Psoas muscle (tissue), 8 donors: ENCODE results near the gene DHRS13. TPM values are rescaled to one million over a fixed set of nuclear protein-coding genes. Genes with fewer than 3 reads are reported as not detected.

Experiments used
- ATAC-seq, 4 donors: fragments of 200-7000 bp; cut with Tn5 transposase; one replicate each; pipeline ENCODE4 v1.9.1; 2020; ENCODE audit warnings: moderate library complexity in 3 of 4, mild to moderate bottlenecking in 2 of 4
- DNase-seq, 2 donors: peaks; one replicate each; pipeline ENCODE4 v3.0.0-alpha.2; 2020
- H3K27ac ChIP-seq: fragments of 200-600 bp; one replicate; pipeline ENCODE4 v1.8.0; 2022
- H3K27me3 ChIP-seq, 3 donors: fragments of 200-600 bp in 1 of 3; one replicate each; pipeline versions ENCODE4 v1.6.1 to v1.8.0; 2013 to 2022; ENCODE audit warnings: low read length in 2 of 3, mild to moderate bottlenecking in 2 of 3, moderate library complexity in 1 of 3; ENCODE audit not compliant: insufficient read depth in 3 of 3
- H3K36me3 ChIP-seq, 2 donors: fragments of 200-600 bp in 1 of 2; one replicate each; pipeline versions ENCODE4 v1.6.1 to v1.8.0; 2013 to 2022; ENCODE audit warnings: low read depth in 1 of 2, mild to moderate bottlenecking in 1 of 2, moderate library complexity in 1 of 2; ENCODE audit not compliant: insufficient read depth in 1 of 2
- H3K4me1 ChIP-seq: fragments of 200-600 bp; one replicate; pipeline ENCODE4 v1.8.0; 2022
- H3K4me3 ChIP-seq: fragments of 200-600 bp; one replicate; pipeline ENCODE4 v1.8.0; 2022; ENCODE audit warnings: mild to moderate bottlenecking
- H3K9me3 ChIP-seq: fragments of 200-600 bp; one replicate; pipeline ENCODE4 v1.8.0; 2022
- CTCF ChIP-seq: fragments of 200-600 bp; IDR thresholded peaks from one replicate; pipeline ENCODE4 v1.8.0; 2022; ENCODE audit warnings: antibody characterized with exemption
- WGBS, 3 donors: extraction: QIAGEN DNeasy Blood & Tissue Kit; methylation state at CpG; one replicate each; pipeline versions ENCODE4 v1.1.6 to v1.1.7; 2013; 5-methylcytosine and 5-hydroxymethylcytosine counted together
- intact Hi-C, 2 donors: fragments of 100-400 bp; cut with DNase I; formaldehyde crosslinking; loops; one replicate each; pipeline versions ENCODE4 v1.11.0 to v1.14.2; 2022
- polyA plus RNA-seq, 3 donors: library from polyadenylated mRNA; stranded (reverse); fragments of 200-250 nt; gene quantifications; one replicate each; pipeline ENCODE4 v1.2.3, GENCODE V29; 2013
- total RNA-seq, 4 donors: library from RNA; stranded (reverse); fragmentation: NEBNext Ultra II Directional in 2 of 4; extraction: Animal tissue kit (Norgen Biotek cat#: 25700) in 2 of 4; gene quantifications; one replicate each; pipeline versions ENCODE4 v1.2.1 to v1.2.4, GENCODE V29; 2021 to 2023
- donor health status: healthy with polysubstance abuse.
- donor health status: DM: no; HTN: no; CAD: no; lungs with moderate emphysema.
- donor health status: Bipolar disorder and iron deficiency.
- donor health status: healthy.
- donor health status: DM: yes; HTN: yes; CAD: no.
- donor health status: DM: no; HTN: no; CAD: no.
- donor health status: DM: no; HTN: no; CAD: no.
- donor health status: DM: yes; HTN: yes; CAD: no.

Gene DHRS13
- total and polyA plus RNA-seq, 7 donors, result 0.48 to 2.7 (median 1.2) TPM

GRCh38 chr17:28908640-28909167, 5.8 kb upstream of the DHRS13 start:
- no peak overlapping the region for H3K4me3 ChIP-seq
- H3K36me3 ChIP-seq, result peaks cover 15 to 83% of the 10 kb centered on the region in 2 donors
- no peak for DNase-seq
- intact Hi-C loops, result no loop called here
- no peak for TF ChIP-seq CTCF
- H3K9me3 ChIP-seq, result no peaks in the 10 kb centered on the region
- peaks cover 15% of the 10 kb centered on the region for H3K4me1 ChIP-seq
- WGBS, 3 donors, result 27 to 40% (median 34%) methylated on average over 6 of the region's 6 CpGs
- ATAC-seq, result peak in 3 of 4 donors; percentile 24 to 51 (median 40)
- no peaks in the 10 kb centered on the region for H3K27me3 ChIP-seq
- peak overlapping the region; percentile 61 for H3K27ac ChIP-seq

- peaks cover 14 to 75% of the 10 kb centered on the region in 2 donors for H3K36me3 ChIP-seq
- ATAC-seq (no peak), DNase-seq (no peak)
- peak overlapping the region; percentile 61 for H3K27ac ChIP-seq
- no peaks in the 10 kb centered on the region for H3K27me3 ChIP-seq
- H3K4me3 ChIP-seq, result no peak overlapping the region
- no peak for TF ChIP-seq CTCF
- WGBS, 3 donors, result 71 to 84% (median 83%) methylated on average over 3 of the region's 3 CpGs
- peaks cover 20% of the 10 kb centered on the region for H3K4me1 ChIP-seq
- intact Hi-C loops, result no loop called here
- H3K9me3 ChIP-seq, result no peaks in the 10 kb centered on the region
Observed at GRCh38 chr17:28907709-28908475, 5.0 kb upstream of the DHRS13 start.

- TF ChIP-seq CTCF, result no peak
- H3K27ac ChIP-seq, result no peak overlapping the region
- no peak overlapping the region for H3K4me3 ChIP-seq
- H3K9me3 ChIP-seq, result no peaks in the 10 kb centered on the region
- no peaks in the 10 kb centered on the region for H3K27me3 ChIP-seq
- intact Hi-C loops, result no loop called here
- peaks cover 23% of the 10 kb centered on the region for H3K4me1 ChIP-seq
- WGBS, 3 donors, result 68 to 79% (median 69%) methylated on average over 7 of the region's 7 CpGs
- no peak for ATAC-seq
- peaks cover 9 to 65% of the 10 kb centered on the region in 2 donors for H3K36me3 ChIP-seq
- no peak for DNase-seq
Observed at GRCh38 chr17:28906706-28907438, 4.0 kb upstream of the DHRS13 start.

- H3K4me3 ChIP-seq, result no peak overlapping the region
- H3K9me3 ChIP-seq, result no peaks in the 10 kb centered on the region
- intact Hi-C loops, result no loop called here
- WGBS, 3 donors, result 69 to 82% (median 76%) methylated on average over 9 of the region's 9 CpGs
- peaks cover 23% of the 10 kb centered on the region for H3K4me1 ChIP-seq
- DNase-seq (no peak), ATAC-seq (no peak)
- no peak overlapping the region for H3K27ac ChIP-seq
- peaks cover 9 to 59% of the 10 kb centered on the region in 2 donors for H3K36me3 ChIP-seq
- no peak for TF ChIP-seq CTCF
- no peaks in the 10 kb centered on the region for H3K27me3 ChIP-seq
Observed at GRCh38 chr17:28906276-28906675, 3.4 kb upstream of the DHRS13 start.
